HUES48 (cell line): ENCODE measurements around the gene NGLY1.

Experiments
- H3K27ac ChIP-seq: one replicate; pipeline ENCODE4 v1.7.0; 2013; ENCODE audit warnings: low read depth, low read length, inconsistent platforms
- H3K27me3 ChIP-seq: 2 replicates; pipeline ENCODE4 v1.6.1; 2013; ENCODE audit warnings: mild to moderate bottlenecking, low read length; ENCODE audit not compliant: control insufficient read depth, insufficient read depth
- H3K36me3 ChIP-seq: 2 replicates; pipeline ENCODE4 v1.6.1; 2013; ENCODE audit warnings: low read length; ENCODE audit not compliant: control insufficient read depth, insufficient read depth
- H3K4me1 ChIP-seq: 2 replicates; pipeline ENCODE4 v1.6.1; 2013; ENCODE audit warnings: mild to moderate bottlenecking, low read length; ENCODE audit not compliant: control insufficient read depth, insufficient read depth
- H3K4me3 ChIP-seq: 2 replicates; pipeline ENCODE4 v1.5.1; 2013; ENCODE audit warnings: mild to moderate bottlenecking, low read depth, low read length
- H3K9ac ChIP-seq: 2 replicates; pipeline ENCODE4 v1.6.1; 2013; ENCODE audit warnings: mild to moderate bottlenecking, low read depth, low read length, moderate library complexity
- H3K9me3 ChIP-seq: 2 replicates; pipeline ENCODE4 v1.6.1; 2013; ENCODE audit warnings: low read length; ENCODE audit not compliant: control insufficient read depth, insufficient read depth

NGLY1 gene

GRCh38 chr3:25782938-25783660, at the start of gene NGLY1:
Gene NGLY1 (minus strand): TSS chr3:25783443. CDS start chr3:25783390, 53 bp downstream.
- Histone ChIP-seq H3K9me3 (no peaks in the 10 kb centered on the region), H3K4me1 (peaks cover 12% of the 10 kb centered on the region), H3K27me3 (peaks cover 4% of the 10 kb centered on the region; the same call in 1 of the 2 replicates), H3K9ac (peak within 1 kb of the TSS; percentile 65), H3K27ac (peak within 1 kb of the TSS; percentile 68), H3K36me3 (peaks cover 3% of the 10 kb centered on the region), H3K4me3 (peak within 1 kb of the TSS; percentile 93)

GRCh38 chr3:25831578-25831977, 48.3 kb upstream of the NGLY1 start:
- no peaks in the 10 kb centered on the region for H3K9me3 ChIP-seq
- H3K27ac ChIP-seq: no peak overlapping the region
- H3K4me1 ChIP-seq: no peaks in the 10 kb centered on the region
- H3K9ac ChIP-seq: no peak overlapping the region; the same call in 1 of the 2 replicates
- H3K36me3 ChIP-seq: no peaks in the 10 kb centered on the region
- H3K4me3 ChIP-seq: no peak overlapping the region
- H3K27me3 ChIP-seq: no peaks in the 10 kb centered on the region

DNA sequence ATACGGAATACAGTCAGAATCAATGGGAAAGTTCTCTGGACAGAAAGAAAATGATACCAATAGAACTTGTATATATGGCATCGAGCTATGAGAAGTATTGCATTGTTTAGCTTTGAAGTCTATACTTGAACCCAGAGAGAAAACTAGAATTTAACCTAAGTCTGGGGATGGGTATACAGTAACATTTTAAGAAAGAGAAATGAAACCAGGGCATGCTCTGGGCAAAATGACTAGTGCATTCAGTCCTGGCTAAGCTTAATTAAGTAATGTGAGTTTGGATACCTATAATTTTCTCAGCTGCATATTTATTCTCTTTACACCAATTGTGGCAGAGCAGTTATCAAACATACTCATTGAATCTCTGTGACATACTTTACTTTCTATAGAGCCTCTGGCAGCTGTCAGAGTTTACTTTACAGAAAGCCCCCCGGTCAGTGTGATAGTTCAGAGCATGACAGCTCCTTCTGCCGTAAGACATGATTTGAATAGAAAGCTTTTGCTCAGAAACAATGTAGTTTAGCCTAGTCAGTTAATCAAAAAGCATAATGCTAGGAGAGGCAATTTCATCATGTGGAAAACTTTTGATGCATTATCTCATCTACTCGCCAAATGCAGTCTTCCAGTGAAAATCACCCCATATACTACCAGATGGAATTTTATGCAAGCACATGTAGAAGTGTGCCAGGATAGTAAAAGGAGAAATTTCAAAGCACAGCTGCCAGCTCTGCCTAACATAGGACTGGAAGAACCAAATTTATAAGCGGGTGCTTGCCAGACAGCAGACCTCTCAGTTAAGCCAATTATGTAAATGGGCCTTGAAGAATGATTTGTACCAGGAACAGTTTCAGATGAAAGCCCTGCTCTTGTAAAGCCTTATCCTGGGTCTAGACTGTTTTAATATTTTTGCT, 47.4 kb upstream of the NGLY1 start:
- Histone ChIP-seq H3K4me3 (no peak overlapping the region), H3K27ac (no peak overlapping the region), H3K27me3 (no peaks in the 10 kb centered on the region), H3K9ac (no peak overlapping the region), H3K4me1 (no peaks in the 10 kb centered on the region), H3K9me3 (no peaks in the 10 kb centered on the region), H3K36me3 (no peaks in the 10 kb centered on the region)

GRCh38 chr3:25826510-25826909, 43.3 kb upstream of the NGLY1 start:
- no peak overlapping the region for H3K4me3 ChIP-seq
- H3K9me3 ChIP-seq: no peaks in the 10 kb centered on the region
- H3K27ac ChIP-seq: no peak overlapping the region
- no peaks in the 10 kb centered on the region for H3K36me3 ChIP-seq
- no peaks in the 10 kb centered on the region for H3K27me3 ChIP-seq
- H3K4me1 ChIP-seq: peaks cover under 1% of the 10 kb centered on the region; the same call in 1 of the 2 replicates
- H3K9ac ChIP-seq: no peak overlapping the region

DNA sequence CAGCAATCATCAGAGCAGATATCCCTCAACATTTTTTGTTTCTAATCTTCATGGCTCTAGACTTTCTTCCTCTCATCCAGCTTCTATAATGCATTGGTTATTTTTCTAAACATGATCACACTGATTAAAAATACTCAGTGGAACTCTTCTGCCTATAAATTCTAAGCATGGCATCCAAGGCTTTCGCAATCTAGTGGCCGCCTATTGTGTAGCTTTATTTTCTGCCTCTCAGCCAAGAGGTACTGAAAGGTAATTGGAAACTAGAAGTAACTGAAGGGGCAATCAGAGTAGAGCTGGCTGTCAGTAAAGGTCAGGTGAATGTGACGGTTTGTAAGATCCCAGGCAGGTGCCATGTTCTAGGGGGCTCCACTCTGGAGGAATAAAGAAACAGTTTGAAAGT, 40.1 kb upstream of the NGLY1 start:
- H3K9me3 ChIP-seq: no peaks in the 10 kb centered on the region
- no peak overlapping the region for H3K27ac ChIP-seq
- H3K27me3 ChIP-seq: no peaks in the 10 kb centered on the region
- peaks cover 27% of the 10 kb centered on the region for H3K4me1 ChIP-seq
- H3K36me3 ChIP-seq: no peaks in the 10 kb centered on the region
- H3K4me3 ChIP-seq: no peak overlapping the region
- no peak overlapping the region for H3K9ac ChIP-seq

DNA sequence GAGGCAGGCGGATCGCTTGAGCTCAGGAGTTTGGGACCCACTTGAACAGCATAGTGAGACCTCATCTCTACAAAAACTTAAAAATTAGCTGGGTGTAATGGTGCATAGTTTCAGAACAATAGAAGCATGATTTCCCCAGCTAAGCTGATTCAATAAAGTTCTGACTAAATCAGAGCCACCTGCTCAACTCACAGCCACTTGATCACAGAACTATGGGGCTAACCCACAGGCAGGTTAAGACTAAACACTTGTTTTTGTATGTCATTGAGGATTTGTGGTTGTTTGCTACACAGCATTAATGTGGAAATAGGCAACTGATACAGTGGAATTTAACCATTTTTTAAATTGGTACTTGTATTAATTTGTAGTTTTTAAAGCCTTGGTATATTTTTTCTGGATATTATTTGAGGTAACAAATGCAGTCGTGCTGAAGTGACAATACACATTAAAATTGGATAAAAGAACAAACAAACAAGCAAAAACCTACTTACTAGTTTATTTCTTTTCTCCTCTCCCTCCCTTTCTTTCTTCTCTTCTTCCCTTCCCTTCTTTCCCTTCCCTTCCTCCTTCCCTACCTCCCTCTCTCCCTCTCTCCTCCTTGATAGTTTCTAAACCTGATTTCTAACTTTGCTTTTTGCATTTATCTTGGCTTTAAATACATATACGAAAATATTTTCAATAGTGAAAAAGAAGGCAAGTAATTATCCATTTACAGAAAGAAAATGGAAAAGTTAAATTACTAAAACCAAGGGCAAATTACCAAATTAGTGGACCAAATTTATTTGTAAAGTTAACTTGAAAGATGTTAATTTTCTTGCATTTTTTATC, 38.7 kb upstream of the NGLY1 start:
- Histone ChIP-seq H3K9ac (no peak overlapping the region), H3K4me3 (no peak overlapping the region), H3K4me1 (peaks cover 38% of the 10 kb centered on the region), H3K36me3 (no peaks in the 10 kb centered on the region), H3K27me3 (no peaks in the 10 kb centered on the region), H3K9me3 (no peaks in the 10 kb centered on the region), H3K27ac (no peak overlapping the region)

DNA sequence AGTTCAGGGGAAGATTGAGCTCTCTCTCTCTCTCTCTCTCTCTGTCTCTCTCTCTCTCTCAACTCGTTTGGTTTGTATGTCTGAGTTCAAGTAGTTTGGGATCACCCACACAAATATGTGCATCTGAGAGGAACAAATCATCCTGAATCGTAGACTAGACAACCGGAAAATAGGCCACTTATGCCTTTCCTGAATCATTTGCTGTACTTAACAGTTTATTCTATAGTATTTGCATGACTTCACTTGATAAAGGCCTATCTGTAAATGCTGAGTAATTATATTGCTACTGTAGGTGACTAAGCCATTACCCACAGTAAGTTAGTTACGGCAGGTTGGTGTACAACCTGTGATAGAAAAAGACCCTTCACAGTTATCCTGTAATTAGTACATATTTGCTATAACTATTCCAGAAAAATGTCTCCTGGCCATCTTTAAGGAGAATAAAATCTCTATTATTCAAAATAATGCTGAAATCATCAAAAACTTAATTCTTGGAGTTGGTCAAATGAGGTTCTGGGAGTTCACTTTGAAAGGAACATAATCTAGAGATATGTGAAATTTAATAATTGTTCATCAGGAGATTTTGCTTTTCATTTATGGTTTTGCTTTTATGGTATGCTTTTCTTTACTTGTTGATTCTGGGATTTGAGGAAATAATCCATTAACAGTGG, 37.7 kb upstream of the NGLY1 start:
- no peak overlapping the region for H3K4me3 ChIP-seq
- peaks cover 38% of the 10 kb centered on the region for H3K4me1 ChIP-seq
- H3K27me3 ChIP-seq: no peaks in the 10 kb centered on the region
- peak overlapping the region; percentile 84 for H3K27ac ChIP-seq
- H3K36me3 ChIP-seq: no peaks in the 10 kb centered on the region
- H3K9ac ChIP-seq: no peak overlapping the region; the same call in 1 of the 2 replicates
- no peaks in the 10 kb centered on the region for H3K9me3 ChIP-seq

DNA sequence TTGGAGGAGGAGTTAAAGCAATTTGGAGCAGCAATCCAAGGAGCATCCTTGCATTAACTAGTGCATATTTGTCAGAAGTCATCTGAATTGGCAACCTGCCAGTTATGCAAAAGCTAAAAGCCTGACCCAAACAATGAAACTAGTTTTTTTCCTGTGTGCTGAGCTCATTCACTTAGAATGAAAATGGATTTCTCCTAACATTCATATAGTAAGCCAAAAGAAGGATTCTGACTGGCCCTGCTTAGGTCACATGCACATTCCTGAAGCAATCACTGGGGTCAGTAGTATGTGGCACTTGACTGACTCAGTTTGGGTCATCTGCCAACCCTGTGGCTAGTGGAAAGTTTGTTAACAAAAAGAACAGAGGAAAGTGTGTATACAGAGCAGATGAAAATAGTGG, 37.1 kb upstream of the NGLY1 start:
- Histone ChIP-seq H3K4me1 (peaks cover 38% of the 10 kb centered on the region), H3K9me3 (no peaks in the 10 kb centered on the region), H3K9ac (no peak overlapping the region), H3K27ac (peak overlapping the region; percentile 84), H3K27me3 (no peaks in the 10 kb centered on the region), H3K4me3 (no peak overlapping the region), H3K36me3 (no peaks in the 10 kb centered on the region)

DNA sequence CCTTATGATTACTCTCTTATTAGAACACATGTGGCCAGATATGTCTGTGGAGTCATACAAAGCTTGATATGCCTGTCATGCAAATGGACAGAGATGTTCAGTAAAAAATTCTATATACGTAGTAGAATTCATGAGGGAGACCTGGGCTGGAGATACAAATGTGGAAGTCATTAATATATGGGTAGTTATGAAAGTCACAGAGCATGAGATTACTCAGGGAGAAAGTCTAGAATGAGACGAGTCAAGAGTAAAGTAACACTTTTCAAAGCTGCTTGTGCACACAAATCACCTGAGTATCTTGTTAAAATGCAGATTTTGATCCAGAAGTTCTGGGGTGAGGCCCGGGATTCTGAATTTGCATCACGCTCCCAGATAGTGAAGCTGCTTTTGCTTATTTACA, 35.1 kb upstream of the NGLY1 start:
- Histone ChIP-seq H3K27ac (no peak overlapping the region), H3K4me3 (no peak overlapping the region), H3K27me3 (no peaks in the 10 kb centered on the region), H3K9ac (no peak overlapping the region), H3K9me3 (no peaks in the 10 kb centered on the region), H3K36me3 (no peaks in the 10 kb centered on the region), H3K4me1 (peaks cover 38% of the 10 kb centered on the region)

DNA sequence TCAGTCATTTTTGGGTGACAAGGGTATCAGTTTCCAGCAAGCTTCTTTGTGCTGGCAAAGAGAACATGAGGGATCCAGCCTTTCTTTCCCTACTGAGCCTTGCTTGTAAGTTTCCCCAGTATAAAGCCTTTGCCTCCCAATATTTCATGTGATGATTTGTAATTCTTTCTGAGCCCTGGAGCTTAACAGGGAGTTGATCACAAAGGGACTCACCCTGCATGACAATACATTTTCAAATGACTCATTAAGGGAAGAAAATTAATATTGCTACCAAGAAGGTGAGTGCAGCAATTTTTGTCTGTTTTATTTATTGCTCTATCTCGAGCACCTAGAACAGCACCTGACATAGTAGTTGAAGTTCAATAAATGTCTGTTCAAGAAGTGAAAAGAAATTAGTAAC, 34.4 kb upstream of the NGLY1 start:
- Histone ChIP-seq H3K9ac (no peak overlapping the region), H3K9me3 (no peaks in the 10 kb centered on the region), H3K36me3 (no peaks in the 10 kb centered on the region), H3K4me1 (peaks cover 38% of the 10 kb centered on the region), H3K4me3 (no peak overlapping the region), H3K27me3 (no peaks in the 10 kb centered on the region), H3K27ac (no peak overlapping the region)
